Esophagus squamous epithelium (tissue), 4 donors: Measurements from ENCODE around the gene PTPRJ.

ENCODE experiments used
- POLR2A ChIP-seq, 4 donors: fragments of 450-650 bp; IDR thresholded peaks; one replicate each; pipeline ENCODE4 v1.6.1; 2017; ENCODE audit warnings: antibody characterized with exemption in 4 of 4, mild to moderate bottlenecking in 4 of 4, moderate library complexity in 3 of 4
- TF ChIP-seq, protein P1 (sequence below), 6 experiments: fragments of 450-650 bp in 4 of 6; fragments of 200-600 bp in 2 of 6; sonication (generic) in 2 of 6; IDR thresholded peaks; one replicate each; pipeline ENCODE4 v1.5.1; 2016 to 2019; ENCODE audit warnings: antibody characterized with exemption in 6 of 6, mild to moderate bottlenecking in 4 of 6, moderate library complexity in 4 of 6

DNA sequence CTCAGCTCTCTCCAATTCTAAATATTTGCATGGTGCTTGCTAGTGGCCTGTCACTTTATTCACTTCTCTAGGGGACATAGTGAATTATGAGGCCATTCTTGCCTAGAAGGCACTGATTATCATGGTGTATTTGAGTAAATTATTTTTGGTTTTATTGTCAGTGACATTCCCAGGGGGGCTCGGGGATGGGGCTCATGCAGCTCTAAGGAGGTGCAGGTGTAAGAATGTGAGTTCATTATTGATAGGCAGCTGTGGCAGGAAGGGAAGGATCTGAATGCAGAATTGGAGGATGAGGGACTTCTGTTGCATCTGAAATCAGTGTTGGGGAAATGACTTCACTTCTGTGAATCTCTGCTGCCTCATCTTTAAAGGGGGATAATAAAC lies 182.5 kb downstream of the PTPRJ start:
- no peak for TF ChIP-seq POLR2A (IDR thresholded peaks at IDR 0.05)
- TF ChIP-seq, protein P1, sequence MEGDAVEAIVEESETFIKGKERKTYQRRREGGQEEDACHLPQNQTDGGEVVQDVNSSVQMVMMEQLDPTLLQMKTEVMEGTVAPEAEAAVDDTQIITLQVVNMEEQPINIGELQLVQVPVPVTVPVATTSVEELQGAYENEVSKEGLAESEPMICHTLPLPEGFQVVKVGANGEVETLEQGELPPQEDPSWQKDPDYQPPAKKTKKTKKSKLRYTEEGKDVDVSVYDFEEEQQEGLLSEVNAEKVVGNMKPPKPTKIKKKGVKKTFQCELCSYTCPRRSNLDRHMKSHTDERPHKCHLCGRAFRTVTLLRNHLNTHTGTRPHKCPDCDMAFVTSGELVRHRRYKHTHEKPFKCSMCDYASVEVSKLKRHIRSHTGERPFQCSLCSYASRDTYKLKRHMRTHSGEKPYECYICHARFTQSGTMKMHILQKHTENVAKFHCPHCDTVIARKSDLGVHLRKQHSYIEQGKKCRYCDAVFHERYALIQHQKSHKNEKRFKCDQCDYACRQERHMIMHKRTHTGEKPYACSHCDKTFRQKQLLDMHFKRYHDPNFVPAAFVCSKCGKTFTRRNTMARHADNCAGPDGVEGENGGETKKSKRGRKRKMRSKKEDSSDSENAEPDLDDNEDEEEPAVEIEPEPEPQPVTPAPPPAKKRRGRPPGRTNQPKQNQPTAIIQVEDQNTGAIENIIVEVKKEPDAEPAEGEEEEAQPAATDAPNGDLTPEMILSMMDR (IDR thresholded peaks at IDR 0.05): no peak
